Measurements from ENCODE around the gene RPS24. TPM values are rescaled to one million over a fixed set of nuclear protein-coding genes. Genes with fewer than 3 reads are reported as not detected.
"Not testable (repeated sequence)": the region's sequence is repeated elsewhere in the genome, so short reads cannot be mapped to it uniquely, and the experiment has no call there.

RPS24 gene
- polyA plus RNA-seq (2013, experiment 1 of 2; ENCODE audit: insufficient read length), result 1,794 TPM
- 1,970 TPM for polyA plus RNA-seq (2013, experiment 2 of 2; ENCODE audit: insufficient read length)

- peak; percentile 97 for DNase-seq
Measured at GRCh38 chr10:78033637-78034470, at the start of gene RPS24. RPS24 (plus strand) TSS chr10:78033863; CDS start chr10:78033902, 39 bp downstream.

- no peak for DNase-seq
Measured at GRCh38 chr10:77984986-77985385, 48.7 kb upstream of the RPS24 start.

DNA sequence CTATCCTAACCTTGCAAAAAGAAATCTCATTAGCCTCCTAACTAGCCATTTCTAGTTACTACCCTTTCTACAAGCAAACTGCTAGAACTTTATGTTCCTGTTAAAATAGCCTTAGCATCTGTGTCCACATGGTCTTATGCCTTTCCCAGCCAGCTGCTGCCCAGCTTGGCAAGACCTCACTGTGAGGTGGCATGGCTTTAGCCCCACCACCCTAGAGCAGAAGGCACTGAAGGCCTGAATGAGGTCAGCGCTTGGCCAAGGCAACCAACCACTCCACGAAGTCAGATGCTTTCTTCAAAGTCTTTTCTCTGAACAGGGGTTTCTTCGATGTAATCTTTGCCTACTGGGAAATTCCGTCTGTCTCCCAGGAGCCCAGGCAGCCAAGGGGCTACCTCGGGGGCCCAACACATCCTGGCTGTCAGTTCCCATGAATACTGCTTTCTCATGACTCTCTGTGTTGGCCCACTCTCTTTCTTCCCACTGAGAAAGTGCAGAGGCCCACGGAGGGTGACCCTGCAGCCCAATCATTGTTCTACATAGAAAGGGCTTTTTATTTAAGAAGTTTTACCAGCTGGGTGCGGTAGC is 45.9 kb upstream of the RPS24 start:
- DNase-seq, result no peak

DNA sequence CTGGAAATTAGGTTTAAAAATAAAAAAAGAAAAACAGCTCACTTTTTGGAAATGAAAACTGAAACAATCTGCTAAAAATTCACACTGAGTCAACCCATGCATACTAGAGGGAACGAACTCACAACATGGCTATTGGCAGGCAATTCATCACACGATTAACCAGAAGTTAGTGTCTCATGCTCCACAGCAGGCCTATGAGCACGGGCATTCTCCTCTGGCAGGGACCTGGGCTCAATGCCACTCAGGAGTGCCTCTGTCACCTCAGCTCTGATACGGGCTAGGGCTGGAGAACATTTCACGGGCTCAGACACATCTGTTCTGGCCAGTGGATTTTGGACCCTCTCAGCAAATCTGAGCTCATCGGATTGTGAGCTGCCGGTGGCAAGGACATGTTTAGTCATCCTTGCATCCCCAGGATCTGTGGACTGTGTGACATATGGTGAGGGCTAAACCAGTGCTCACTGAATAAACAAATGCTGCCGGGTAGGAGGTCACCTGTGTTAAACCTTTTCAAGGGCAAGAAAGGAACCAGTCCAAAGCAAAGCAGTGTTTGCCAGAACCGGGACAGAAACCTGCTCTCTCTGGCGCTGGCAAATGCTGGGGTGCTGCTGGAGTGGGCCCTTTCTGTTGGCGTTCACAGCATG is 44.5 kb upstream of the RPS24 start:
- no peak for DNase-seq

- DNase-seq, result no peak
Measured at GRCh38 chr10:77993620-77994019, 40.0 kb upstream of the RPS24 start.

DNA sequence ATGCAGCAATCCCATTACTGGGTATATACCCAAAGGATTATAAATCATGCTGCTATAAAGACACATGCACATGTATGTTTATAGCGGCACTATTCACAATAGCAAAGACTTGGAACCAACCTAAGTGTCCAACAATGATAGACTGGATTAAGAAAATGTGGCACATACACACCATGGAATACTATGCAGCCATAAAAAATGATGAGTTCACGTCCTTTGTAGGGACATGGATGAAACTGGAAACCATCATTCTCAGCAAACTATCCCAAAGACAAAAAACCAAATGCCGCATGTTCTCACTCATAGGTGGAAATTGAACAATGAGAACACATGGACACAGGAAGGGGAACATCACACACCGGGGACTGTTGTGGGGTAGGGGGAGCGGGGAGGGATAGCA is 34.9 kb upstream of the RPS24 start:
- DNase-seq, result not testable (repeated sequence)

DNA sequence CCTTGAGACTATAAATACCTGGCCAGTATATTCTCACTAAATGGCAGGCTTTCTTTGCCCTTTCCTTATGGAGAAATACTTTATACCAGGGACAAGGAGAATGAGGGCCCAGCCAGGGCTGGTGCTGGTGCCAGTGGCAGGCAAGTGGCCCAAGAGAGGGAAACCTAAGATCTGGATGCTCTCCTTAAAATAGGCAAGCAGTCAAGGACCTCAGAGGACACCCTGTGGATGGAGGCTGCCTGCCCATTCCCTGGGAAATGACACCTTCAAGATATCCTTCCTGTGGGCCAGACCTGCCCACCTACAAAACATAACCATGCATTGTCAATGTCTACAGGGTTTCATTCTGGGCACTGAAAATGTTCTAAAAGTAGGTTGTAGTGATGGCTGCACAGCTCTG is 33.5 kb upstream of the RPS24 start:
- DNase-seq, result no peak

DNA sequence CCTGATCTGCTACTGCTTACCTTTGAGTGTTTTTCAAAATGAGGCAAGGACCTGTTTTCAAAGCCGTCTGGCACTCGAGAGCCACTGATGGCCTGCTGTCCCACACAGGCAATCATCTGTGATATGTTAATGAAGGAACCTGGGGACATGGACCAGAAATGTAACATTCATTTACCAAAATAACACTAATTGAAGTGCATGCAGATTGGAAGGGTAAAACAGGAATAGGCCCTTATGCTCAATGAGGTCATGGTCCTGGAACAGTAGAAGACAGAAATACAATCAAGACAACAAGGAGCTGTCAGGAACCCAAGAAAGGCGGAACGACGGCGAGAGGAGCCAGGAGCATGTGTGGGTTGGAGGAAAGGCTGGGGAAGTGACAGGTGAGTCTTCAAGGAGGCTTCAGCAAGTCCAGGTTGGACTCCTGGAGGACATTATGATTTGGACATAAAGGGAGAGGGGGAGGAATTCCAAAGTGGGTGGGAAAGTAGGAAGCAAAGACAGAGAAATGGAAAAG is 32.6 kb upstream of the RPS24 start:
- no peak for DNase-seq

- no peak for DNase-seq
Measured at GRCh38 chr10:78002541-78003288, 30.9 kb upstream of the RPS24 start.

DNA sequence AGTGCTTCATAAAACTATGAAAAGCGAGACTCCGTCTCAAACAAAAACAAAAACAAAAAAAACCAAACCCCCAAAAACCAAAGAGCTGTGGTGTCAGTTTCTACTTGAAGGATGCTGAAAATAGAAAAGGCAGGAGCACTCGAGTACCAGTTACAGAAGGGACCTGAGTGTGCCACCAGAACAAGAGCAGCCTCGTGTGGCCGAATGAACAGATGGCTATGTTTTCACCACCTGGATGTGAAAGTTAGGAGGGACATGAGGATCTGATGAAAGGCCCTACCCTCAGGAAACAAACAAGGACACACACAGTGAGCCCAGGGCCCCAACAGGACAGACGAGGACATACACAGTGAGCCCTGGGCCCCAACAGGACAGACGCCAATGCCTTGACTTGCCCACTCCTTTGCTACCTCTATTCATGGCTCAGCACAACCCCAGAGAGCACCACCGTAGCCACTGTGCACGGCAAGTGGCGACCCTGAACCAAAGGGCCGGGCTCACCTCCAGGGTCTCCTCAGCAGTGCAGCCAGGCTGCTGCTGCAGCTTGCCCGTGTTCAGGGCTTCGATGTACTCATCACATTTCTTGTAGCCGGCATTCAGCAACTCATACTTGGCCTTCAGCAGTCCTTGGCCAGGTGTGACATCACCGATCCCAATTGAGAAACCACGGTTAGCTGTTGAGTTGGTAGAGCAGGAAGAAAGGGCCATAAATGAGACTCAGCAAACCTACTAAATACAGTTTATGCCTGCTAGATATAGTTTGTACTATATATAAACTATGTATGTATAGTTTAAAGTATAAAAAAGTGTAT is 29.2 kb upstream of the RPS24 start:
- no peak for DNase-seq

DNA sequence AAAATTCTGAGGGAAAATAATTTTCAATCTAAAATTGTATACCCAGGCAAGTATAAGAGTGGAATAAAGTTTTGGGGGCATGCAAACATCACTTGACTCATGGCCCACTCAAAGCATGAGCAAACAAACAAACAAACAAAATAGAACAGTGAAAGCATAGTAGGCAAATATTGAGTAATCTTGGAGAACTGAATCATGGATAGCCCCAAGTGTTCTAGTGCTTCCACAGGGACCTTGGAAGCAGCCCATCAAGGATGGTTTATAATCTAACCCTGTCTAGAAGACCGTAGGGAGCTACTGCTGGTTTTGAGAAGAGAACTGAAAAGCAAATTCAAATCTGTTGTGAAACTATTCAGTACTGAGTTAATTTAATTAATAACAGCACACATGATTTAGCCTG is 26.5 kb upstream of the RPS24 start:
- DNase-seq, result no peak

- DNase-seq, result no peak
Measured at GRCh38 chr10:78009662-78010061, 24.0 kb upstream of the RPS24 start.

DNA sequence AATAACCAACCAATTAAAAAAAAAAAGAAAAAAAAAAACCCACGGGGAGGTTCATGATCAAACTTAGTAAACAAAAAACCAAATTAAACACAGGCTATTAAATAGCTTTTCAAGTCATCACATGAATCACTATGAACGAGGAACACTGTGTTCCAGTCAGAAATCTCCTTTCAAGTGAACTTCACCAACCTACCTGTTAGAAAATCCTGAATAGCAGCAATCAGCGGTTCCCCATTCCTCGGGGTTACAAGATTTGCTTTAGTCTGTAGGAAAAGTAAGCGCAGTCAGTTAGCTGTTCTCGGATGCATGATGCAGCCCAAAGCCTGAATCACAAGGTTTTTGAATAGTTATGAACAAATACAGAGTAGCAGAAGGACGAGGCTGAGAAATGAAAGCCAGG is 23.4 kb upstream of the RPS24 start:
- DNase-seq, result no peak

DNA sequence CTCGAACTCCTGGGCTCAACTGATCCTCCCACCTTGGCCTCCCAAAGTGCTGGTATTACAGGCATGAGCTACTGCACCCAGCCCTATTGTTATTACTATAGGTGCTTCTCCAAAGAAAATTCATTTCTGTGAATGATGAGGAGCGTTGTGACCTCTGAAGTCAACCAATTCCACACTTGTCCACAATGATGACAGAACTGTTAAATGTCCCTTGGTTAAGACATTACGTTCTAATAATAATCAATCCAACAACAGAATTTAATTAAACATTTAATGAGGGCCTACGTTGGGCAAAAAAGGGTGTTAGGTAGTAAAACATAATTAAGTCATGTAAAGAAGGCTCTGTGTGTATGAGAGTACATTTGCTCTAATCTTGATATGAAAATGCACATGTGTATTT is 22.6 kb upstream of the RPS24 start:
- no peak for DNase-seq

DNA sequence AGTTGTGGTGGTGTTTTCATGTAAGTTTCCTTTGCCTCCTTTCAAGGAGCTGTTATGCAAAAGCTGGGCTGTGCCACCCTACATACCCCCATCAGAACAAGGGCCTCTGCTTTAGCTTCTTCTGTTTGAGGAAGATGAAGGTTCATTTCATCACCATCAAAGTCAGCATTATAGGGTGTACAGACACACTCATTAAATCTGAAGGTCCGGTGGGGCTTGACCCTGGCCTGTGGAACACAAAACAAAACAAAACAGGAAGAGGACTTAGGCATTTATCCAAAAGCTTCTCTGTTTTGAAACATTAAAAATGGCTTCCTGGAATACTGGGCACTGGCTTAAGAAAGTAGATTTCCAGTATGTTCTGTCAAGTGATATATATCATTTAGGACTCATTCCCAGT is 20.1 kb upstream of the RPS24 start:
- no peak for DNase-seq

- no peak for DNase-seq
Measured at GRCh38 chr10:78015546-78015945, 18.1 kb upstream of the RPS24 start.

DNA sequence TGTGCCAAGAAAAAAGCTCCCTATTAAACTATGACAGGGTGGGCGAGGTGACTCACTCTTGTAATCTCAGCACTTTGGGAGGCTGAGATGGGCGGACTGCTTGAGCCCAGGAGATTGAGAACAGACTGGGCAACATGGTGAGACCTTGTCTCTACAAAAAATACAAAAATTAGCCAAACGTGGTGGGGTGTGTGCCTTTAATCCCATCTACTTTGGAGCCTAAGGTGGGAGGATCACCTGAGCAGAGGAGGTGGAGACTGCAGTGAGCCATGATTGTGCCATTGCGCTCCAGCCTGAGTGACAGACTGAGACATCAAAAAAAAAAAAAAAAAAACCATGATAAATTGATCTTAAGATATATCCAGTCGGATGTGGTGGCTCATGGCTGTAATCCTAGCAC is 15.8 kb upstream of the RPS24 start:
- no peak for DNase-seq

GRCh38 chr10:78019264-78019663 is 14.4 kb upstream of the RPS24 start:
- no peak for DNase-seq

- DNase-seq, result no peak
Measured at GRCh38 chr10:78021201-78021600, 12.5 kb upstream of the RPS24 start.

- no peak for DNase-seq
Measured at GRCh38 chr10:78023741-78024140, 9.9 kb upstream of the RPS24 start.

DNA sequence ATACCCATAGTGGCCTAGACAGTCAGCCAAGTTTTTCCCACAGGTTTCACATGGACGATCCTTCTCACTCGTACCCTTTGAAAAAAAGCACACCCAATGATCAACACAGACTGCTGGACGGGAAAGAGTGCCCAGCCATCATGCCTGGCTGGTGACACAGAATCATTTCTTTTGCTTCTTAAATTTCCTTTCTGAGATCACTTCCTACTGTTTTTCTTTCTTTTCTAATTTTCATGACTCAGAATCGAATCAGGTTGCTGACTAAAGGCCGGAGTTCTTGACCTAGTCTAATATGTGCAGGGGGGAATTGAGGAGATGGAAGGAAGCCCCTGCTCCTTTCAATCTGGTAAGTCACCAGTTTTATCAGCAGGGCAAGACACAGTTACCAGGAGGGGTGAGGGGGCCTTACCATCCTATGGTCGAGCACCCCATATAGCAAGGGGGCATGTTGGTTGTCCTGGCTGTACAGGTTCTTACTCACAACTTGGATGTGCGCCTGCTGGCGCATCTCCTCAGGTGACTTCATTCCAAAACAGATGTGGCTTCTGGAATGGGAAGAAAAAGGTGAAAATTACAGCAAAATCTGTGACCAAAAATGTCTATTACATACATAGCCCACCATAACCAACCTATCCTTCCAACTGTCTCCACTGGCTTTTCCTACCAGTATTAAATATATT is 7.8 kb upstream of the RPS24 start:
- no peak for DNase-seq
